Urothelium cell line (cell line): ENCODE measurements around the gene PHACTR2.
A peak's percentile ranks its signal among the peaks of the same experiment; 100 is the strongest.

Experiments used
- DNase-seq: peaks from one replicate; pipeline ENCODE4 v3.0.0; 2011; ENCODE audit warnings: low spot score, mixed read lengths
- FAIRE-seq: peaks from 2 replicates; lab custom pipeline; 2011; peaks lifted over from hg19 to GRCh38; lab: Jason Lieb, UNC

Gene PHACTR2

GRCh38 chr6:143696664-143697000 lies 18.9 kb downstream of the PHACTR2 start:
- FAIRE-seq: no peak
- no peak for DNase-seq

- FAIRE-seq: no peak
- DNase-seq: no peak
Observed at GRCh38 chr6:143697076-143697800, 19.5 kb downstream of the PHACTR2 start.

- DNase-seq: no peak
Observed at GRCh38 chr6:143698329-143698728, 20.6 kb downstream of the PHACTR2 start.

GRCh38 chr6:143698759-143699429 lies 21.1 kb downstream of the PHACTR2 start:
- FAIRE-seq (peak; percentile 56), DNase-seq (no peak)

More at GRCh38 chr6:143698329-143698728, 20.6 kb downstream of the PHACTR2 start:
- no peak for FAIRE-seq

GRCh38 chr6:143699430-143699825 lies 21.7 kb downstream of the PHACTR2 start:
- no peak for DNase-seq
- FAIRE-seq: no peak

- FAIRE-seq: no peak
- no peak for DNase-seq
Observed at GRCh38 chr6:143700684-143701348, 23.1 kb downstream of the PHACTR2 start.

- DNase-seq (no peak), FAIRE-seq (no peak)
Observed at GRCh38 chr6:143701349-143702234, 23.8 kb downstream of the PHACTR2 start.

- DNase-seq (no peak), FAIRE-seq (no peak)
Observed at GRCh38 chr6:143705569-143705968, 27.8 kb downstream of the PHACTR2 start.

- DNase-seq: no peak
- FAIRE-seq: no peak
Observed at GRCh38 chr6:143707697-143708096, 29.9 kb downstream of the PHACTR2 start.

- FAIRE-seq: no peak
- no peak for DNase-seq
Observed at GRCh38 chr6:143708889-143709288, 31.1 kb downstream of the PHACTR2 start.

- FAIRE-seq: no peak
Observed at GRCh38 chr6:143711714-143712113, 33.9 kb downstream of the PHACTR2 start.

GRCh38 chr6:143718472-143718871 lies 40.7 kb downstream of the PHACTR2 start:
- FAIRE-seq: no peak
- no peak for DNase-seq

More at GRCh38 chr6:143711714-143712113, 33.9 kb downstream of the PHACTR2 start:
- no peak for DNase-seq

GRCh38 chr6:143721642-143722041 lies 43.9 kb downstream of the PHACTR2 start:
- no peak for FAIRE-seq
- DNase-seq: no peak

- DNase-seq: no peak
- FAIRE-seq: no peak
Observed at GRCh38 chr6:143724876-143725275, 47.1 kb downstream of the PHACTR2 start.

- no peak for DNase-seq
- no peak for FAIRE-seq
Observed at GRCh38 chr6:143726015-143726647, 48.4 kb downstream of the PHACTR2 start.

- no peak for FAIRE-seq
- DNase-seq: no peak
Observed at GRCh38 chr6:143727035-143727434, 49.3 kb downstream of the PHACTR2 start.

- DNase-seq (no peak), FAIRE-seq (no peak)
Observed at GRCh38 chr6:143731789-143732188, 54.0 kb downstream of the PHACTR2 start.

GRCh38 chr6:143732536-143732935 lies 54.8 kb downstream of the PHACTR2 start:
- FAIRE-seq (no peak), DNase-seq (no peak)

GRCh38 chr6:143733510-143733909 lies 55.7 kb downstream of the PHACTR2 start:
- FAIRE-seq (no peak), DNase-seq (no peak)

- FAIRE-seq (no peak), DNase-seq (no peak)
Observed at GRCh38 chr6:143734641-143735063, 56.9 kb downstream of the PHACTR2 start.
